HepG2 (cell line): ENCODE data around the gene LRP5. TPM values are rescaled to one million over a fixed set of nuclear protein-coding genes. Genes with fewer than 3 reads are reported as not detected.

Experiments
- ATRX ChIP-seq: sonication (generic); formaldehyde crosslinking; IDR thresholded peaks from 2 replicates; pipeline ENCODE4 v1.4.0; 2020; ENCODE audit warnings: missing genetic modification reagents, borderline replicate concordance
- FOXP1 ChIP-seq, 2 experiments: fragments of 450-650 bp in 1 of 2; IDR thresholded peaks; 2 replicates each; pipeline ENCODE4 v1.6.1; 2017 to 2018; ENCODE audit warnings: antibody characterized with exemption in 1 of 2
- KDM1A ChIP-seq: IDR thresholded peaks from 2 replicates; pipeline ENCODE4 v1.6.1; 2016; ENCODE audit warnings: missing compliant biosample characterization
- TFE3 ChIP-seq: IDR thresholded peaks from 2 replicates; pipeline ENCODE4 v1.6.1; 2016
- THAP7 ChIP-seq: sonication (generic); formaldehyde crosslinking; IDR thresholded peaks from 2 replicates; pipeline ENCODE4 v1.8.1; 2023; ENCODE audit warnings: mild to moderate bottlenecking, missing genetic modification reagents
- WIZ ChIP-seq: sonication (generic); formaldehyde crosslinking; IDR thresholded peaks from 2 replicates; pipeline ENCODE4 v1.5.1; 2020; ENCODE audit warnings: mild to moderate bottlenecking, missing genetic modification reagents
- ZBTB25 ChIP-seq: IDR thresholded peaks from 2 replicates; pipeline ENCODE4 v1.6.1; 2018; ENCODE audit warnings: missing genetic modification reagents
- ZBTB49 ChIP-seq: sonication (generic); formaldehyde crosslinking; IDR thresholded peaks from 2 replicates; pipeline ENCODE4 v1.4.0; 2020; ENCODE audit warnings: missing genetic modification reagents, borderline replicate concordance
- ZNF468 ChIP-seq: sonication (generic); formaldehyde crosslinking; IDR thresholded peaks from 2 replicates; pipeline ENCODE4 v1.8.0; 2022; ENCODE audit warnings: mild to moderate bottlenecking, moderate library complexity, missing genetic modification reagents
- ZNF646 ChIP-seq: sonication (generic); formaldehyde crosslinking; IDR thresholded peaks from 2 replicates; pipeline ENCODE4 v1.9.0; 2021; ENCODE audit warnings: mild to moderate bottlenecking, missing genetic modification reagents
- ZNF782 ChIP-seq: sonication (generic); formaldehyde crosslinking; IDR thresholded peaks from 2 replicates; pipeline ENCODE4 v1.4.0; 2020; ENCODE audit warnings: missing genetic modification reagents, mild to moderate bottlenecking, borderline replicate concordance
- polyA plus RNA-seq, 8 experiments: library from polyadenylated mRNA; depleted of rRNA in 3 of 8; stranded (reverse) in 7 of 8; unstranded in 1 of 8; fragments of >200 nt; fragmentation: Illumina TruSeq in 4 of 8; extraction: Trizol in 4 of 8; gene quantifications; 2 replicates each; pipeline versions ENCODE4 v1.2.1 to v1.2.3, GENCODE V29; 2011 to 2016; ENCODE audit warnings: low read depth in 4 of 8, missing spikeins in 1 of 8, mixed read lengths in 1 of 8; ENCODE audit not compliant: insufficient read depth in 1 of 8
- total RNA-seq, 5 experiments: library from RNA; depleted of rRNA; stranded (reverse); fragments of >200 nt; fragmentation: Illumina TruSeq; extraction: Trizol; gene quantifications; 2 replicates each; pipeline ENCODE4 v1.2.3, GENCODE V29; 2016; ENCODE audit warnings: low read depth in 1 of 5
- TF ChIP-seq, protein P1 (sequence below): sonication (generic); formaldehyde crosslinking; IDR thresholded peaks from 2 replicates; pipeline ENCODE4 v1.5.1; 2020; ENCODE audit warnings: mild to moderate bottlenecking, moderate library complexity, missing genetic modification reagents
- TF ChIP-seq, protein P2 (sequence below): IDR thresholded peaks from 2 replicates; pipeline ENCODE4 v1.6.1; 2018; ENCODE audit warnings: missing genetic modification reagents, mild to moderate bottlenecking, missing compliant biosample characterization

LRP5 gene
- total and polyA plus RNA-seq, 2 of the 13 experiments (the other 11 are each of a cell fraction or from before 2014, with no cell fraction given) = 40.4 to 64.0 TPM

DNA sequence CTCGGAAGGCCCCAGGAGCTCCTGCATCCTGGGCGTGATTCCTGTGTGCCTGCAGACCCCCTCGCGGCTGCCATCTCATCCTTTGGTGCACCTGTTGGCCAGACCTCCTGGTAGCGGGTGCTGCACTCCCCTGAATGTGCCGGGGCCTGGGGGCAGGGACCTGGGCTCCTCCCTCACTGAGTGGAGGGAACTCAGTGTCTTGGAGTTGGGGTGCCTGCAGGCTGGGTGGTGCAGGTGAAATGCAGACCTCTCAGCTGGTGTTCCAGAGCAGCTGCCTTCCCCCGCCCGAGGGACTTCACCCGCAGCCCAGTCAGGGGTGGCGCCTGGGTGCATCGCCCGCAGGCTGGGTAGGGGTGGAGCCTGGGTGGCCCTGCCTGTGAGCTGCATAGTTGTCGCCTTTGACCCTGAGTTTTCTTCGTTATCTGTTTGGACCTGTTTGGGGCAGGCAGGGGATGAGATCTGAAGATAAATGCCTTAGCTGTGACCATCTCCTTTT lies 31.4 kb downstream of the LRP5 start (continued):
- TF ChIP-seq, protein P1, sequence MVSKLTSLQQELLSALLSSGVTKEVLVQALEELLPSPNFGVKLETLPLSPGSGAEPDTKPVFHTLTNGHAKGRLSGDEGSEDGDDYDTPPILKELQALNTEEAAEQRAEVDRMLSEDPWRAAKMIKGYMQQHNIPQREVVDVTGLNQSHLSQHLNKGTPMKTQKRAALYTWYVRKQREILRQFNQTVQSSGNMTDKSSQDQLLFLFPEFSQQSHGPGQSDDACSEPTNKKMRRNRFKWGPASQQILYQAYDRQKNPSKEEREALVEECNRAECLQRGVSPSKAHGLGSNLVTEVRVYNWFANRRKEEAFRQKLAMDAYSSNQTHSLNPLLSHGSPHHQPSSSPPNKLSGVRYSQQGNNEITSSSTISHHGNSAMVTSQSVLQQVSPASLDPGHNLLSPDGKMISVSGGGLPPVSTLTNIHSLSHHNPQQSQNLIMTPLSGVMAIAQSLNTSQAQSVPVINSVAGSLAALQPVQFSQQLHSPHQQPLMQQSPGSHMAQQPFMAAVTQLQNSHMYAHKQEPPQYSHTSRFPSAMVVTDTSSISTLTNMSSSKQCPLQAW (CRISPR knock-in tag) = no peak
- TF ChIP-seq ZNF646 (CRISPR knock-in tag) (no peak), KDM1A (CRISPR knock-in tag) (no peak), ZBTB49 (CRISPR knock-in tag) (no peak), TFE3 (CRISPR knock-in tag) (no peak), ATRX (no peak), THAP7 (CRISPR knock-in tag) (no peak), ZBTB25 (CRISPR knock-in tag) (no peak), WIZ (no peak), ZNF468 (CRISPR knock-in tag) (no peak), FOXP1 (IDR thresholded peaks at IDR 0.05) (no peak), FOXP1 (CRISPR knock-in tag; IDR thresholded peaks at IDR 0.05) (peak; percentile 15; the same call in 1 of the 2 replicates), ZNF782 (CRISPR knock-in tag) (no peak)
- TF ChIP-seq, protein P2, sequence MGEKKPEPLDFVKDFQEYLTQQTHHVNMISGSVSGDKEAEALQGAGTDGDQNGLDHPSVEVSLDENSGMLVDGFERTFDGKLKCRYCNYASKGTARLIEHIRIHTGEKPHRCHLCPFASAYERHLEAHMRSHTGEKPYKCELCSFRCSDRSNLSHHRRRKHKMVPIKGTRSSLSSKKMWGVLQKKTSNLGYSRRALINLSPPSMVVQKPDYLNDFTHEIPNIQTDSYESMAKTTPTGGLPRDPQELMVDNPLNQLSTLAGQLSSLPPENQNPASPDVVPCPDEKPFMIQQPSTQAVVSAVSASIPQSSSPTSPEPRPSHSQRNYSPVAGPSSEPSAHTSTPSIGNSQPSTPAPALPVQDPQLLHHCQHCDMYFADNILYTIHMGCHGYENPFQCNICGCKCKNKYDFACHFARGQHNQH (CRISPR knock-in tag) = peak; percentile 41; the same call in 1 of the 2 replicates
